ENCODE data around the gene CDC34. TPM values are rescaled to one million over a fixed set of nuclear protein-coding genes. Genes with fewer than 3 reads are reported as not detected.

Gene CDC34
- total and polyA plus RNA-seq, 9 of the 15 experiments (the other 6 are each of a cell fraction or from before 2014, with no cell fraction given), result 0.80 to 203 (median 65.5) TPM

DNA sequence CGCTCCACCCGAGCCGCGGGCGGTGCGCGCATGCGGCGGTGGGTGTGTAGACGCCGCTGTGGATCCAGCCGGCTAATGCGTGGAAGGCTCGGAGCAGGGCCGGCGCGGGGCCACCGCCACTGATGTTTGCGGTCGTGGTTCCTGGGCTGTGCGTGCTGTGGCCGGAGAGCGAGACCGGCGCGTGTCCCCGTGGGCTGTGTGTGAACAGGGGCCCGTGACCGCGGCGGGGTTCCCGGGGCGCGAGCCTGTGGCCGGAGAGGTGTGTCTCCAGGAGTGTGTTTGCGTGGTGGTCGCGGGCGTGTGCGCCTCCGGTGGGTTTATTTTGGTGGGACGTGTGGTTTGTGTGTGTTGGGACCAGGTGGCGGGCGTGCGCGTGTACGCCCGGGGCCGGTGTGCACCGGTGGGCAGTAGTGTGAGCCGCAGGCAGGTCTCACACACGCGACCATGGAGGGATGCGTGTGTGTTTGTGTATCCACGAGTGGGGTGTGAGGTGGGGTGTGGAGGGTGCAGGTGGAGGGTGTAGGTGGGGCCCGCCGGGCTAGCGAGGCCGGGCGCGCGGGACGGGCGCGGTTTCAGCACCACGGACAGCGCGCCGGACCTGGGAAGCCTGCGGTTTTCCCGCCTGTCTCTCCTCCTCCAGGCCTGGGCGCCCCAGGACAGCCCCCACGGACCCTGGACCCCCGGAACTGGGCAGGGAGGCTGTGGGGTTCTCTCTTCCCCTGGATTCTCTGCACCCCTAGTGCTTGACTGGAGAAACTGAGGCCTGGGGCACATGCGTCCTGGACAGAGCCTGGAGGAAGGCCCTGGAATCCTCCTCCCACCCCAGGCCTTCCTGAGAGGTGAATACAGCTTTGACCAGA, 59.8 kb downstream of the CDC34 start (continued):
- peak; percentile 75; the same call in 1 of the 2 replicates for TF ChIP-seq ATF6 (CRISPR knock-in tag; IDR thresholded peaks at IDR 0.05)
- TF ChIP-seq TRIM24 (IDR thresholded peaks at IDR 0.05), result 0 out of 4 replicates have a peak, but pooled peaks of 1 of the 2 experiments have one; percentile 16
- TF ChIP-seq ZNF253 (CRISPR knock-in tag; conservative IDR thresholded peaks at IDR 0.05), result no peak
- TF ChIP-seq BRD9 (IDR thresholded peaks at IDR 0.05; ENCODE audit: low read depth, partially characterized antibody), result no peak
- peak in 1 of 3 experiments; percentile 23 for TF ChIP-seq YY1 (IDR thresholded peaks at IDR 0.05; ENCODE audit: borderline replicate concordance in 1 of 3, control insufficient read depth in 1 of 3, extremely low read depth in 1 of 3, insufficient read depth in 3 of 3, insufficient read length in 1 of 3, insufficient replicate concordance in 2 of 3, low read depth in 1 of 3, low read length in 2 of 3)
- TF ChIP-seq, protein P1, sequence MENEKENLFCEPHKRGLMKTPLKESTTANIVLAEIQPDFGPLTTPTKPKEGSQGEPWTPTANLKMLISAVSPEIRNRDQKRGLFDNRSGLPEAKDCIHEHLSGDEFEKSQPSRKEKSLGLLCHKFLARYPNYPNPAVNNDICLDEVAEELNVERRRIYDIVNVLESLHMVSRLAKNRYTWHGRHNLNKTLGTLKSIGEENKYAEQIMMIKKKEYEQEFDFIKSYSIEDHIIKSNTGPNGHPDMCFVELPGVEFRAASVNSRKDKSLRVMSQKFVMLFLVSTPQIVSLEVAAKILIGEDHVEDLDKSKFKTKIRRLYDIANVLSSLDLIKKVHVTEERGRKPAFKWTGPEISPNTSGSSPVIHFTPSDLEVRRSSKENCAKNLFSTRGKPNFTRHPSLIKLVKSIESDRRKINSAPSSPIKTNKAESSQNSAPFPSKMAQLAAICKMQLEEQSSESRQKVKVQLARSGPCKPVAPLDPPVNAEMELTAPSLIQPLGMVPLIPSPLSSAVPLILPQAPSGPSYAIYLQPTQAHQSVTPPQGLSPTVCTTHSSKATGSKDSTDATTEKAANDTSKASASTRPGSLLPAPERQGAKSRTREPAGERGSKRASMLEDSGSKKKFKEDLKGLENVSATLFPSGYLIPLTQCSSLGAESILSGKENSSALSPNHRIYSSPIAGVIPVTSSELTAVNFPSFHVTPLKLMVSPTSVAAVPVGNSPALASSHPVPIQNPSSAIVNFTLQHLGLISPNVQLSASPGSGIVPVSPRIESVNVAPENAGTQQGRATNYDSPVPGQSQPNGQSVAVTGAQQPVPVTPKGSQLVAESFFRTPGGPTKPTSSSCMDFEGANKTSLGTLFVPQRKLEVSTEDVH (IDR thresholded peaks at IDR 0.05; ENCODE audit: low read depth, partially characterized antibody), result peak; percentile 35
- no peak for TF ChIP-seq FIP1L1 (IDR thresholded peaks at IDR 0.05; ENCODE audit: low read depth, low read length, poor library complexity, severe bottlenecking)
- no peak for TF ChIP-seq ZNF217 (CRISPR knock-in tag; IDR thresholded peaks at IDR 0.05)
- peak; percentile 99 for TF ChIP-seq REST (IDR thresholded peaks at IDR 0.05; ENCODE audit: borderline replicate concordance)
- peak; percentile 99 for TF ChIP-seq REST (CRISPR knock-in tag; IDR thresholded peaks at IDR 0.05; ENCODE audit: low read depth)
- TF ChIP-seq ZNF354B (CRISPR knock-in tag; IDR thresholded peaks at IDR 0.05), result no peak
- no peak for TF ChIP-seq MEF2A (IDR thresholded peaks at IDR 0.05; ENCODE audit: control insufficient read depth, low read depth, low read length)
- no peak for TF ChIP-seq GABPB2 (CRISPR knock-in tag; conservative IDR thresholded peaks at IDR 0.05)

Data from K562 (cell line).